HG03354 (cell line): ENCODE measurements around the gene CYP24A1.
A peak's percentile ranks its signal among the peaks of the same experiment; 100 is the strongest.
"Not testable (repeated sequence)": the region's sequence is repeated elsewhere in the genome, so short reads cannot be mapped to it uniquely, and the experiment has no call there.

Source experiments
- ATAC-seq: cut with Tn5 transposase; IDR thresholded peaks from one replicate; pipeline ENCODE4 v1.9.1; 2021; ENCODE audit warnings: mild to moderate bottlenecking; ENCODE audit not compliant: unreplicated experiment, poor library complexity, severe bottlenecking

CYP24A1 gene

DNA sequence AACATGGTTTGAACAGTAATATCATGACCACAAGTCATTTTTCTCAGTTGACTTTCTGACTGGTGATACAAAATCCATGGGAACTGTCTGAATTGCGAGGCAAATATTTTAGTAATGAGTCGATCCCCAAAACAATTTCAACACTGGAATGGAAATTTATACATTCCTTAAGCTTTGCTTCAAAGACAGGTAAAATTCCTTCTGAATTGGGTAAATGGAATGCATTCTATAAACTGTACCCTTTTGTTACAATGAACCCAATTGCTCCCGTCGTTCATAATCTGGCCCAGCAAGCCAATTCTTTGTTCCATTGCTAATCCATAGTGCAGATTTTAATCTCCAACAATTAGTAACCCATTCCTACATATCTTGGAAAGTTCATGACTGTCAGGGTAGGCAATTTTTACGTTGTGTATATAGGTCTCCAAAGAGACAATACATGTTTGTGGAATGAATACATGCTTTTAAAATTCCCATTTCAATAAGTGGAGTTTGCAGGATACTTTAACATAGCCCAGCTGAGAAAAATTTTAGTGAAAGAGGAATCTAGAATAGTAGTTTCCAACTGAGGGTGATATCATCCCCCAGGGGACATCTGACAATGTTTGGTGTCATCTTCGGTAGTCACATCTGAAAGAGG, 32.7 kb downstream of the CYP24A1 start:
- no peak for ATAC-seq

- no peak for ATAC-seq
Observed at GRCh38 chr20:54140486-54140885, 33.3 kb downstream of the CYP24A1 start.

GRCh38 chr20:54140067-54140466, 33.7 kb downstream of the CYP24A1 start:
- no peak for ATAC-seq

DNA sequence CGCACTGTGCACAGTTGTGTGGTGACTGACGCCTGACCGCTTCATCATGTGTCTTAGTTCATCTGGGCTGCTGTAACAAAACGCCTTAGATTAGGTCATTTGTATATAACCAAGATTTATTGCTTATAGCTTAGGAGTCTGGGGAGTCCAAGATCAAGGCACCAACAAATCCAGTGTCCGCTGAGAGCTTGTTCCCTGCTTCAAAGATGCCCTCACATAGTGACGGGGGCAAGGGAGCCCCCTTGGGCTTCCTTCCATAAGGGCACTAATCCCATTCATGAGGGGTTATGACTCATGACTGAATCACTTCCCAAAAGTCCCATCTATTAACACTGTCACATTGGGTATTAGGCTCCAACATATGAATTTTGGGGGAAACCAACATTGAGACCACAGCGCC, 34.6 kb downstream of the CYP24A1 start:
- no peak for ATAC-seq

- ATAC-seq = no peak
Observed at GRCh38 chr20:54138427-54138826, 35.4 kb downstream of the CYP24A1 start.

GRCh38 chr20:54137115-54137514, 36.7 kb downstream of the CYP24A1 start:
- no peak for ATAC-seq

DNA sequence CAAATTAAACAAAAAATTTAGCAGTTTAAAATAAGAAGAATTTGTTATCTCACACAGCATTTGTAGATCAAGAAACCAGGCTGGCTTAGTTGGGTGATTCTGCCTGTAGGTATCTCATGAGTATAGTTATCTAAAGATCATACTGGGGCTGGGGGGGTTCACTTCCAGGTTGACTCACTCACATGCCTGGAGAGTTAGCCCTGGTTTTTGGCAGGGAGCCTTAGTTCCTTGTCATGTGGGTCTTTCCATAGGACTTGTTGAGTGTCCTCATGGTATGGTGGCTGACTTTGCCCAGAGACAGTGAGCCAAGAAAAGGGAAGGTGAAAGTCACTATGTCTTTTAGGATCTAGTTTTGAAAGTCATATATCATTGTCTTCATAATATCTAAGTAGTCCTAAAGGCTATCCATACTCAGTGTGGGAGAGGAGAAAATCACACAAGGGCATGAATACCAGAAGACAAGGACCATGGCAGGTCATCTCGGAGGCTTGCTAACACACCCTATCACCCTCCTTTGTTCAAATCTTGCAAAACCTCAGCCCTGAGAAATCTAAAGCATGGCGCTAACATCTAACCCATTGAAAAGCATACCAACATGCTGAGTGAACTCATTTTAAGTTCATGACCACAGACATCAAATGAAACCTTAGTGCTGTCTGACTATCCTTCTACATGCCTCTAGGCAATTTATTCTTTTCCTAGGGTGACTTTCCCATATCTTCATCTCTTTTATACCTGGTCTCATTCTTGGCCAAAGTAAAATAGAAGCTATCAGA, 39.2 kb downstream of the CYP24A1 start:
- no peak for ATAC-seq

DNA sequence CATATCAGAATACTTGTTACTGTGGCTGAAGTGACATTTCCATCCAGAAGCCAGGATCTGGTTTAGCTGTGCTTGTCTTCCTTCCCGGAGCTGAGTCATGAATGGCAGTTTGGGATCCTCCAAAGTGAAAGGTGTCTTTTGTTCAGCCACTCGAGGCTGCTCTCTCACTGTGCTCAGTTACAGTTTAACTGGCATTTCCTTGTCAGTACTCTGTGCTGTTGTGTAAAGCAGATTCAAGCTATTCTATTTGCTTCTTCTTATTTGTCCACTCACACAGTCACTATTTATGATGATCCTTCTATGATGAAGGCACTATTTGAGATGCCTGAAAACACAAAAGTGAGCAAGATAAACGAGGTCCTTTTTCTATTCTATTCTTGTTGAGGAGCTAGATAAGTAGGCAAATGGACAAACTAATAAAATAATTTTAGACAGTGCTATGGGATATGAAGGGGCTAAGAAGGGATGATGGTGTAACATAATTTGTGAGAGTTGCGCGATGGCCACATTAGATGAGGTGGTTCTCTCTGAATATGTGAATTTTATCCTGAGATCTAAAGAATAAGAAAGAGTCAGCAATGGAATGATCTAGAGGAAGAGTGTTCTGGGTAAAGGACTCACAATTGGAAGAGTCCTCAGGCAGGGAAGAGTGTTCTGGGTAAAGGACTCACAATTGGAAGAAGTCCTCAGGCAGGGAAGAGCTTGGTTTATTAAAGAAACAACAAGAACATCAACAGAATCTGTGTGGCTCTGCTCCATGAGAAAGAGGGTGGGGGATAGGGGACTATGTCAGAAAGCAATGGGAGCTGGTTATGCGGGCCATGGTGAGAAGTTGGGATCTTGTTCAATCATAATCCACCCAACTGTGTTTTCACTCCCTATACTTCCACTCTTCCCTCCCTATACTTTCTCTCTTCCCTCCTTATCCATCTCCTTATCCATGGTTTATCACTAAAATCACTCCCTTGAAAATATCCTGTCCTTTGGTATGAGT, 40.1 kb downstream of the CYP24A1 start:
- ATAC-seq = no peak

GRCh38 chr20:54132612-54133433, 41.0 kb downstream of the CYP24A1 start:
- ATAC-seq = peak; percentile 73

GRCh38 chr20:54131675-54132611, 41.8 kb downstream of the CYP24A1 start:
- ATAC-seq = no peak

- ATAC-seq = not testable (repeated sequence)
Observed at GRCh38 chr20:54131125-54131524, 42.7 kb downstream of the CYP24A1 start.

DNA sequence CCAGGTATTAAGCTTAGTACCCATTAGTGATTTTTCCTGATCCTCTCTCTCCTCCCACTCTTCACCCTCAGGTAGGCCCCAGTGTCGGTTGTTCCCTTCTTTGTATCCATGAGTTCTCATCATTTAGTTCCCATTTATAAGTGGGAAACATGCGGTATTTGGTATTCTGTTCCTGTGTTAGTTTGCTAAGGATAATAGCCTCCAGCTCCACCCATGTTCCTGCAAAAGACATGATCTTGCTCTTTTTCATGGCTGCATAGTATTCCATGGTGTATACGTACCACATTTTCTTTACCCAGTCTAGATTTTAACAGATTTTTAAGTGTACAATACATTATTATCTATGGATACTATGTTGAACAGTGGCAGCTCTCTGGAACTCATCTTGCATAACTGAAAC, 44.4 kb downstream of the CYP24A1 start:
- no peak for ATAC-seq

- no peak for ATAC-seq
Observed at GRCh38 chr20:54127855-54128574, 45.8 kb downstream of the CYP24A1 start.

DNA sequence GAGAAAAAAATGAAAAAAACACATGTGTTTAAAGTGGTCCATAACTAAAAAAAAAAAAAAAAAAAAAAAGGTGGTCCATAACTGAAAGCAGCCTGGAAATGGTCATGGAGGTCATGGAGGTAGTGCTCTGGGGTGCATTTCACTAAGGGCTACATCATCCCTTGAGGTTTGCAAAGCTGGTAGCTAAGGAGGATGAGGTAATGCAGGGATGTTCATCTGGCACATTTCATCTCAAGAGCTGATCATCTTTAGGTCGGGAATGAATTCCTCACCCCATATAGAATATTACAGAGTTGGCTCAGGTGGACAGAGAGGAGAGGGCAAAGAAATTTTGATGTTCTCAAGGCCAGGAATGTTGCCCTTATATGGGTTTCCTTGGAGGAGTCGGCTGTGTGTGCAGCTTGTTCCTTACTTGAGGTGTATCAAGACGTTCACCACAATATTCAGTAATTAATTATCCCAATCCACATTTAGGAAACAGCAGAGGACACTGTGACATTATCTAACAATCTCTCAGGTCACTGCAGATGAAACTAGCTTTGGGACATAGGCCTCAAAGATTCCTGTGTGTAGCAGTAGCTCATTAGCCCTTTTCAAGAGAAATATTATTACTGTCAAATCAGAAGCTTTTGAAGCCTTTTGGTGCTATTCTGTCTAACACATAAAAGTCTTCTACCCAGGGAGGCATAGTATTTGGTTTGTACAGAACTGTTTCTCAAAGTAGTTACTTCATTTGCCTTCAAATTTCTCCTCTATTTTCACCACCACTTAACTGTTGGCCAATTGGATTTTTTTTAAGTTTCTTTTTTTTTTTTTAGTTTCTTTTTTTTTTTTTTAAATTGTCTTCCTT, 46.8 kb downstream of the CYP24A1 start:
- no peak for ATAC-seq

- not testable (repeated sequence) for ATAC-seq
Observed at GRCh38 chr20:54126328-54126727, 47.5 kb downstream of the CYP24A1 start.

DNA sequence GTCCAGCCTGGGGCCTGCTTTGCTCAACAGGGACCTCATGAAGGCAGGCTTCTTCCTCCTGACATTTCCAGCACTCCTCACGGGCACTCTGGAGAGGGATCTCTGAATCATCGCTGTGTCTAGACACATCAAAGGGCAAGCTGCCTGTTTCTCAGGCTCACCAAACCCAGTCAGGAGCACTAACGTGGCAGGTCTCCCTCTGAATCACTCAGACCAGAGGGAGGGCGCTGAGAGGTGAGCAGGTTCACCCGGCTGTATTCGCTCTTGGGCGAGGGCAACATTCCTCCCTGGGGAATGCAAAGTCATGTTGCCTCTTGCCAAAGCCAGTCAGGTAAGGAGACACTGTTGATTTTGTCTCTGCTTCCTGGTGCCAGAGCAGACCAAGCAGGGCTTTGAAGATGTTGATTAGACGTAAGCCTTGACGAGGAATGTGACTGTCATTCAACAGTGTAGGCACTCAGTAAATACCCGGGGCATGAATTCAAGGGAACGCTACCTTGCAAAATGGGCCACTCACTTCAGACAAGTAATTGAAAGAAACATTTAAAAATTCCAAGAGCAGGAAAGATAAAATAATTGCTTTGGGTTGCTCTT, 50.1 kb downstream of the CYP24A1 start:
- ATAC-seq = no peak
